ENCODE data around the gene EMP2. TPM values are rescaled to one million over a fixed set of nuclear protein-coding genes. Genes with fewer than 3 reads are reported as not detected.

EMP2 gene
- total RNA-seq, 1 donor = 31.1 TPM

- TF ChIP-seq CTCF (IDR thresholded peaks at IDR 0.05; ENCODE audit: insufficient read depth, low read length) = no peak
- DNase-seq (ENCODE audit: low read depth) = no peak
- H3K4me3 ChIP-seq (ENCODE audit: low read depth, low read length) = no peak overlapping the region
Observed at GRCh38 chr16:10552281-10552680, 28.1 kb downstream of the EMP2 start.

GRCh38 chr16:10551881-10552280 lies 28.5 kb downstream of the EMP2 start:
- no peak for TF ChIP-seq CTCF (IDR thresholded peaks at IDR 0.05; ENCODE audit: insufficient read depth, low read length)
- H3K4me3 ChIP-seq (ENCODE audit: low read depth, low read length) = no peak overlapping the region
- DNase-seq (ENCODE audit: low read depth) = no peak

- H3K4me3 ChIP-seq (ENCODE audit: low read depth, low read length) = no peak overlapping the region
- DNase-seq (ENCODE audit: low read depth) = no peak
- TF ChIP-seq CTCF (IDR thresholded peaks at IDR 0.05; ENCODE audit: insufficient read depth, low read length) = no peak
Observed at GRCh38 chr16:10548404-10548803, 32.0 kb downstream of the EMP2 start.

- no peak for TF ChIP-seq CTCF (IDR thresholded peaks at IDR 0.05; ENCODE audit: insufficient read depth, low read length)
- H3K4me3 ChIP-seq (ENCODE audit: low read depth, low read length) = no peak overlapping the region
- no peak for DNase-seq (ENCODE audit: low read depth)
Observed at GRCh38 chr16:10547708-10548107, 32.7 kb downstream of the EMP2 start.

- no peak for DNase-seq (ENCODE audit: low read depth)
- H3K4me3 ChIP-seq (ENCODE audit: low read depth, low read length) = no peak overlapping the region
- no peak for TF ChIP-seq CTCF (IDR thresholded peaks at IDR 0.05; ENCODE audit: insufficient read depth, low read length)
Observed at GRCh38 chr16:10543231-10543977, 37.0 kb downstream of the EMP2 start.

GRCh38 chr16:10541366-10541765 lies 39.0 kb downstream of the EMP2 start:
- no peak overlapping the region for H3K4me3 ChIP-seq (ENCODE audit: low read depth, low read length)
- no peak for TF ChIP-seq CTCF (IDR thresholded peaks at IDR 0.05; ENCODE audit: insufficient read depth, low read length)
- DNase-seq (ENCODE audit: low read depth) = no peak

- no peak overlapping the region for H3K4me3 ChIP-seq (ENCODE audit: low read depth, low read length)
- DNase-seq (ENCODE audit: low read depth) = no peak
- no peak for TF ChIP-seq CTCF (IDR thresholded peaks at IDR 0.05; ENCODE audit: insufficient read depth, low read length)
Observed at GRCh38 chr16:10539793-10540192, 40.6 kb downstream of the EMP2 start.

Measured in fibroblast of the aortic adventitia (primary cell).